Amniotic epithelial cell (primary cell): ENCODE measurements around the gene CREG1.

ENCODE experiments used
- DNase-seq: peaks from one replicate; pipeline ENCODE4 v3.0.0-alpha.2; 2010; ENCODE audit warnings: low read depth

Gene CREG1

DNA sequence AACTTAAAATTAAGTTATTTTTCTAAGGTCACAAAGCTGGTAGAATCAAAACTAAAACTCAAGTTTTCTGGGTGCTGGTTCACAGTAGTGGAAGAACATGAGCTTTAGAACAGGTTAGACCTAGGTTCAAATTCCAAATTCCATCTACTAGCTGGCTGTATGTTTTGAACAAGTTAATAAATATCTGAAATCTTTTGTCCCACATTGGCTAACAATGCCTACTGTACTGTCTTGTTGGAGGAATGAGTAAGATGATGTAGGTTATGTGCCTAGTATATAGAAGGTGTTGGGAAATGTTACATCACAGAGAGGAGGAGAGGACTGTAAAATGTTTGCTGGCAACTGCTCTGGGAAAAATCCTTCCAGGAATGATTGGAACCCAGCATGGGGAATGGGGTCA lies 21.2 kb downstream of the CREG1 start:
- peak; percentile 17 for DNase-seq

DNA sequence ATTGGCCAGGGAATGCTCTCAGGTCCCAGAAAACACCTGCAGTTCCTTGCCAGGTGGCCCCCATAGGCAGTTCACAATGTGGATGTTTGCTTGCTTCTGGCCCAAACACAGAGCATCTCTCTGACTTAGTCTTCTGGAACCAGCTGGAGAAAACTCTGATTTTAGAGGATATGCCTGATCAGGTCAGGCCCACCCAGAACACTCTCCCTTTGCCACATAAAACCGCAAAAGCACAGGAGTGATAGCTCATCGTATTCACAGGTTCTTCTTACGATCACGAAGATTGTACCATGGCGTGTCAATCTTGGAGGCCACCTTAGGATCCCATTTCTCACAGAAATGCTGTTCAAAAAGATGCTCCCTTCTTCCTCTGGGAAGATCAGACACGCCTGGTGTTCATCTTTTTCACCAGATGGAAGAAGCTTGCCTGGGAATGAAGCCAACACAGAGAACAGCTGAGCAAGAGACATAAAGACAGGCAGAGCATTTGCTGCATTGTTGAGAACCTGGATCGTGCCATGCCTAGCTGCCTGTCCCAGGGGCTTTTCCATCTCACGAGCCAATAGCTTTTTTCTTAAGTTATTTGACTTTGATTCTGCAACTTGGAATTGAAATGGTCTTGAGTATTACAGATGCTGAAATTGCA lies 23.6 kb downstream of the CREG1 start:
- peak; percentile 27 for DNase-seq

DNA sequence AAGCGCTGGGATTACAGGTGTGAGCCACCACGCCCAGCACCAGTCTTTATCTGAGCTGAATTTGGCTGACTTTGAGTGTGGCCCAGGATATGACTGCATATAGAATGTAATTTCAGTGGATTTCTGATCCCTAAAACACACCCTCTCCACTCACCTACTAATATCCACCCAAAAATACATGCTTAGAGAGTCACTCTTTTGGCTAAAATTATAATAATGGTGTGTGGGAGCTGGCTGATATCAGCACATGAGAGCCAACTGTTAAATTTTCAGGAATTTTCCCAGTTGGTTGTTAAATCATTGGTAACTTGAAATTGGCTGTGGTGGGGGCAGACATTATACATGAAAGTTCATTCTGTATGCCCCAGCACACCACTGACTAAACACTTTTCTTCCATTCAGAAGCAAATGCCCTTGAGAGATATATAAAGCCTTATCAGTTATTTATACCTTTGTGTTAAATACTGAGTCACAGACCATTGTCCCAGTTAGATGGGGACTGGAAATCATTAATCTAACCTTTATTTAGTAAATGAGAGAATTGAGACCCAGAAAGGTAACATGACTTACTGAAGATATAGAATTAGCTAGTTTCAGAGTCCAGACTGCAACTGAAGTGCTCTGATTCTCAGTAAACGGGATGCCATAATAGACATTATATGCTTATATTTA lies 25.4 kb downstream of the CREG1 start:
- no peak for DNase-seq

DNA sequence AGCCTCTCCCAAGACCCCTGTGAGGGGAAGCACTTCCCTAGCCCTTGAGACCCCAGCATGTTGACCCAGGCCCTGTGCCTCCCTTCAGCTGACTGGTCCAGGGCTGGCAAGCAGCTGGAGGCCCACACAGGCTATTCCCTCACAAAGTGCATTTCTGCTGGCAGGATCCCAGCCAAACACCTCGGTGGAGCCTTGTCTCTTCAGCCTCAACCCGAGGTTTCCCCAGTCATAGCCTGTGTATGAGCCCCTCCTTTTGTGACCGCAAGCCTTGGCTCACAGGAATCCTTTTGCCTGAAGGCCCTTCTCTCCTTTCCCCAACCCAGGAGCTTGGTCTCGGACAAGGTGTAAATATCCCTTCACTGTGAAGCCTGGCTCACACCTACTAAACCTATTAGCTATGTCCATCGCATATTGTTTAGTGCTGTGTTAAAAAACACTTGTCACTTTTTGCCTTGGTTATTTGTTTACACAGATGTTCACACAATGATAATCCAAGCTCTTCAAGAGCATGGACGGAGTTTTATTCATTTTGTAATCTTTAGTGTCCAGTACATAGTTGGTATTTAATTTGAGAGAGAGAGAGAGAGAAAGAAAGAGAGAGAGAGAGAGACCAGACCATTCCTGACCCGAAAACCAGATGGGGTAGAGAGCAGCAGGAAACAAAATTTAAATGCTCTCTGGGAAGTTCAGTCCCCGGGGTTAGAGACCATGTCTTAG lies 26.7 kb downstream of the CREG1 start:
- DNase-seq = no peak

DNA sequence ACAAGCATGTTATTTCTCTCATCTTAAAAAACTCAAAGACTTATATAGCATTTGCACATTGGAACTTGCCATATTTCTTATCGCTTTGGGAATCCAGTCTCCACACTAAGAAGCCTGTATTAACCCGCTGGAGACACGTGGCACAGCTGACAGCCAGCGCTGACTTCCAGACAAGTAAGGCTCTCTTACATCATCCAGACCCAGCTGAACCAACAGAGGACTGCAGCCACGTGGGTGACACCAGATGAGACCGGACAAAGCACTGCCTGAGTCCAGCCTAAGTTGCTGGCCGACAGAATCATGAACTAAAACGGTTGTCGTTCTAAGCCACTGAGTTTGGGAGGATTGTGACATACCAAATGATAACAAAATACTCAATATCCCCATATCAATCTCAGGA lies 28.9 kb downstream of the CREG1 start:
- no peak for DNase-seq

DNA sequence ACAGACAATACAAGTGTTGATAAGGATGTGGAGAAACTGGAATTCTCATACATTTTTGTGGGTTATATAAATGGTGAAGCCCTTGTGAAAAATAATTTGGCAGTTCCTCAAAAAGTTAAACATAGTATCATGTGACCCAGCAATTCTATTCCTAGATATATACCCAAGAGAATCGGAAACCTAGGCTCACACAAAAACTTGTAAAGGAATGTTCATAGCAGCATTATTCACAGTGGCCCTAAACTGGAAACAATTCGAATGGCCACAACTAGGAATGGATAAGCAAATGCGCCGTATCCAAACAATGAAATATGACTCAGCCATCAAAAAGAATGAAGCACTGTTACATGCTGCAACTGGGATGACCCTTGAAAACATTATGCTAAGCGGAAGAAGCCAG lies 31.3 kb downstream of the CREG1 start:
- peak; percentile 5 for DNase-seq

DNA sequence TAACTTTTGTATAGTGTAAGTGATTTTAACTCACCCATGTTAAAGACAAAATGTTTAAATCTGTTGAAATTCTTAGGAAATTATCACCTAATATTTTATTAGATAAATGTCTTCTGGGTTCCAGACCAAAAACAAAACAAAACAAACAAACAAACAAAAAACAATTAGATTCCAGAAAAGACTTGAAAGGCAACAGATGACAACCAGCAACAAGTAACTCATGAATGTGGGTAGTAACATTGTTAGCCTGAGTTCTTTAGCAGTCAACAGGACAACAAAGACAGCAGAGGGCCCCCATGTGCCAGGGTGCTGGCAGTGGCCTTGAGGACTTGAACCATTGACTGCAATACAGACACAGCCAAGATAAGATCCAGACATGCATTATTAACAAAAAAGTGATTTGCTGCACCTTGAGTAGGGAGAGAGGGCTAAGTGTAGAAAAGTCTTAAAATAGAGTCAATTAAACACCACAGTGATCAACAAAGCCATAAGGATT lies 32.8 kb downstream of the CREG1 start:
- no peak for DNase-seq

DNA sequence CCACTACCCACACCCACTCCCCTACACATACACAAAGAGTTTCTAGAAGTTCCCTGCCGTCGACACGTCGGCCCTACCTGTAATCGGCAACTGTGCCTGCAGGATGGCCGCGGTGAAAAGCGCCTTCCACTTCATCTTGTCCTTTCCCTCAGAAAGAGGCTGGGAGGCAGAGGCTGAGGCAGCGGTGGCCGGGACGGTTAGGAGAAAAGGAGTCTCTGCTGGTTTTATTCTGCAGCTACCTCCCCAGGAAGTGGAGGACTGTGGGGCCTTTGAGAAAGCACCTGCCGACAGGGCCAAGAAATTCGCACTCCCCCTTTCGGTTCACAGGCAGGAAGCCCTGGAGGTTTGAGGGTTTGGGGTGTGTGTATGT lies 35.2 kb downstream of the CREG1 start, which contains the start of gene CD247:
Gene CD247 (minus strand): TSS at position 199 of the 370 bp plus-strand sequence. CDS start 64 bp downstream, at position 135.
- DNase-seq = no peak

DNA sequence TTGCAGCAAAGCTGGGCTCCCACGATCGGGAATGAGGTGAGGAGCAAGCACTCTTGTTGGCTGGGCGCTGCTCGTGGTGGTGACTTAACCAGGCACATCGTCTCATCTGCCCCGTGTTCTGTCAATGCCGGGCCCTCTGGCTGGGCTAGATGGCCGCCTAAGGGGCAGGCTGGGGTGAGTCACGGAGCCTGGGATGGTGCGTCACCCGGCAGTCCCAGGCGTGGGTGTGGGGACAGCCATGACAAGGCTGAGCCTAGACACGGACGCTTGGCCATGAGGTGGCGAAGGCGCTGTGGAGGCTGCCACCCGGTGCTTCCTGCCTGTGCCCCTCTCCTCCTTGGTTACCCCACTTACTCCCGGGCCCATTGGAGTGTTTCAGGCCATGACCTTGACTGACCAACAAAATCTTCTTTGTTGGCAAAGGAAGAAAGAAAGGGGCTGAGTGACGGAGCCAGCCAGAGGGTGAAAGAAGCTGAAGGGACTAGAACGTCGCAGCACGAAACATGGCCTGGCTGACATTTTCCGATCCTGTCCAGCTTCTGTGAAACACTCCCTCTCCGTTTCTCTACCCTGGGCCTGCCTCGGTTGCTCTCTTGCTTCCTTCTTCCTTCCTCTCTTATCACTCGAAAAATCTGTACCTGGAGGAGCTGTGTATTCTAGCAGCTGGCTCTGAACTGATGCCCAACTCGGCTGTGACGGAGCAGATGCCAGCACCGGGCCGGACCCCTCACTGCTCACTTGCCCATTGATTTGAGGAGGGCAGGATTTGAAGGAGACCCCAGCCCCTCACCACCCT lies 35.8 kb downstream of the CREG1 start:
- no peak for DNase-seq

DNA sequence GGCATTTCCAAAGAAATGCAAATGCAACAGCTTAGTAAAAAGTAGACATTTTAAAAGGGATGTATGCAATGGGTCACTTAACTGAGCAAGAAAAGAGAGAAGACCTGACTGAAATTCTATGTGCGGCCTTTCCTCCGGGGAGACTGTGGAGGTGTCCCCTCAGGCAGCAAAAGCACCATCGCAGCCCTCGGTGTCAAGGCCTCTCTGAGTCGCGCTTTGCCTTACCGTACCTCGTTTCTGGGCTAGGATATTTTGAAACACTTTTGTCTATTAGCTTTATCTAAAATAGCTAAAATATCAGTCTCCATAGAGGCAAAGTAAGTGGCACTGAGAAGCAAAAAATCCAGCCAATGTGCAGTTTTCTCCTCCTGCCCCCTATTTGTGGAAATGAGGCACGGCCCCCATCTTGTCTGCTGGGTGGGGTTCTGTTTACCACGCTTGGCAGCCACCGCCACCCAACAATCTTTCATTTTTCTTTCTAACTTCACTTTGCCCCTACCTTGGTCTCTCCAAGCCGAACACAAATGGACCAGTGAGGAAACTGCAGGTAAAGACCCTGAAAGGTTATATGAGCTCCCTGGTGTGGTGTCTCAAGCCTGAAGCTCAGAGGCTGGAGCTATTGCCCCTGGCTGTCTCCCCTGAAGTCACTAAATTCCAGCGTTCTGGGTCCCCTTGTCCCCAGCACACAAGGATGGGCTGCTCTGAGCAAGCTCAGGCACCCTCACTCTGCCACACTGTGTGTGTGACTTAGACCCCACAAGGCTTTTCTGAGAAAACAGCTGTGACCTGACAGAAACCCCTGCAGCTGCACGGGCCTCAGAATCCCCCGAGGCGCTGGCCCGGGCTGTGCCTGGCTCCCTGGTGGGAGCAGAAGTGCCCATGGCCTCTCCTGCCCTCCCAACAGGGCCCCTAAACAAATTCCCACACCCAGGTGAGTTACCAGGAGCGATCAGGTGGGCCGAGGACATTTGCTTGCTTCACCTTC lies 36.9 kb downstream of the CREG1 start:
- no peak for DNase-seq

DNA sequence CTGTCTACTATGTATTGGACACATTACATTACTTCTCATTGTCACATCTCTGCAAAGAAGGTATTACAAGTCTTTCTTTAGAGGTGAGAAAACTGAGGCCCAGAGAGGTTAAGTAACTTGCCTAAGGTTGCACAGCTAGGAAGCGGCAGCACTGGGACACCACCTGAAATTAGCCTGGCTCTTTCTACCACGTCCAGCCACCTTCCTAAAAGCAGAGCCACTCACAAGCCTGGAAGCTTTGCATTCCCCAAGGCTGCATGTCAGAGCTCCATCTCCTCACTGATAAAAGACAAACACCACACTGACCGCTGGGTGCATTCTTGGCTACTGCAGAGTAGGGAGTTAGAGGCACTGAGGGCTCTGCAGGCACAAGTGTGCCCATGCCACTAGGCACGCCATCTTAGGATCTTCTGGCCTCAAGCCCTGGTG lies 37.7 kb downstream of the CREG1 start:
- DNase-seq = no peak

DNA sequence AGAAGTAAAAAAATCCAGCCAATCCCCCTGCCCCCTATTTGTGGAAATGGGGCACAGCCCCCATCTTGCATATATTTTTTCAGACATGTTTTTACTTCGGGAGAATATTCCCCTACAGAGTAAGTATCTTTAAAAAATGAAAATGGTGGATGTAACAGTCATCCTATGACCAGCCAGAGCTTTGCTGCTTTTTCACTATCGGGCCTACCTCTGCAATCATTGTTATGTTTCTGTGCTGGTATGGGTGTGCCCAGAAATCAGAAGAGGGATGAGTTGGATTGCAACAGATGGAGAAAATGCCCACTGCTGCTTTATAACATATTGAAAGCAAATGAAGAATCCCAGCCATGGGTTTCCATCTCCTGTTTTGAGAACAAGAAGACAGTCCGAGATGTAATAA lies 38.1 kb downstream of the CREG1 start:
- no peak for DNase-seq

DNA sequence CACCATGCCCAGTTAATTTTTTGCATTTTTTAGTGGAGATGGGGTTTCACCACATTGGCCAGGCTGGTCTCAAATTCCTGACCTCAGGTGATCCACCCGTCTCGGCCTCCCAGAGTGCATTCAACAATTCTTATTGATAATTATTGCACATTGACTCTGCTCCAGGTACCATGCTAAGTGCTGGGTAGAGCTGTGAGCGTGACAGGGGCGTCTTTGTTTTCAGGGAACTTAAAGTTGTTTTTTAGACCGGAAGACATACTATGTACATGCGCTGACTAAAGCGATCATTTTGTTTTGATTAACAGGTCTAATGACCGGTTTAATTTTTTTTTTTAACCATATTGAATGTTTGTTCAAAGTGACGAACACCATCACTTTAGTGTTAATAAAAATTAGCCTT lies 39.3 kb downstream of the CREG1 start:
- no peak for DNase-seq

DNA sequence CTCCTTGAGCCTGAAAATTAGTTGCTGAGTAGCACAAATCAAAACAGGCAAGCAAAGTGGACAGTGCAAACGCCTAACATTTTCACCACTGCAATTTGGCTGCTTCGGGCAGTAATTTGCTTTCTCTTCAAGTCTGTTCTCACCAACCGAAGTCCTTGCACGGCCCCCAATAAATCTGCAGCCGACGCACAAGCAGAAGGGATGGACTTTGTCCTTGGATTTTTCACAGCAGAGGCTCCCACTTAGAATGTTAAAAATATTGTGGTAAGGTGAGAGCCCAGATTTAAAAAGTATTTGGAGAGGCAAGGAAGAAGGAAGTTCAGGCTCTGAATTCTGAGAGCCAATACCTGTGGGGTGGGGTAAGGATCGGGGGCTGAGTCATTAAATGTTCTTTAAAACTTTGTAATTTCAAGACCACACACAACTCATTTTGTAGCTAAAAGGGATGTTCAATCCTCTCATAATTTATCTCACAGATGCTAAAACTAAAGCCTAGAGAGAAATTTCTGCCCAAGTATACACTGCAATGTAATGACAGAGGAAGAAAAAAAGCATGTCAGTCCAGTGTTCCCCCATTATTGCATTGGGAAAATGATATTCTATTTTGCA lies 41.4 kb downstream of the CREG1 start:
- no peak for DNase-seq

DNA sequence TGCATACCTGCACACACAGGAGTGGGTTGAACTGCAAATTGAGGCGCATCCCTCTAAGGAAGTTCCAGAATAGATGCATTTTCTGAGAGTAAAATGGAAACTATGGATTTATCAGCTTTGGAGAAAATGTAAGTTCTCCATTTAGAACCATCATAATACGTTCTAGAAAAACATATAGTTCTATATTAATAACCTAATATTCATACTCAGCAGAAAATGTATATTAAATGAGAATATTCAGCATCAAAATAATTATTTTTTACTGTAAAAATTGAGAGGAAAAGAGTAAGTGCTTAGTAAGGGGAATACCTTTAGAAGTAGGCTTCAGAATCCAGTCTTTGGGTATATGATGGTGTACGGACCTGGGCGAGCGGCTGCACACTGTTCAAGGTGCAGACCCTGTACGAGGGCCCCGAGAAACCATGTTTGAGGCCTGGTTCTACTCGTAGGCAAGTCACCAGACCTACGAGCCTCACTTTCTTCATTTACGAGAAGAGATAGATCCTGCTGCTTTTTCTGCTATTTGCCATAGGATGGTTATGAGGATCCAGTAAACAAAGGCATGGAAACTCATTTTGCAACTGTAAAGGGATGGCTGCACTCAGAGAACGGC lies 42.1 kb downstream of the CREG1 start:
- DNase-seq = no peak

DNA sequence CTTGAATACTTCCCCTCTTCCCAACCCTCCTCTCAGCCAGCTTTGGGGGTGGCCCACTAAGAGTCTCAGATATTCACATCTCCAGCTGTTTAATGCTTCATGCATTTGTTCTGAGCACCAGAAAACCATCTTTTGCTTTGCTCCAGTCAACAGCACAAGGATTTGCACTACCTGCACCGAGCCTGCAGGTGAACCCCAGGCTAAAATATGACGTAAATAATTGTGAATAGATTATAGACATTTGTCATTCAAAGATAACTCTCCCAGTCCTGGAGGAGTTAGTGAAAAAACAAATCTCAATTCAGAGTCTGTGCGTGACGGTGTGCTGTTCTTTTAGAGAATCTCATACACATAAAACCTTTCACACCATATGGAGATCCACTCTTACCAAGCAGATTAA lies 42.7 kb downstream of the CREG1 start:
- no peak for DNase-seq

DNA sequence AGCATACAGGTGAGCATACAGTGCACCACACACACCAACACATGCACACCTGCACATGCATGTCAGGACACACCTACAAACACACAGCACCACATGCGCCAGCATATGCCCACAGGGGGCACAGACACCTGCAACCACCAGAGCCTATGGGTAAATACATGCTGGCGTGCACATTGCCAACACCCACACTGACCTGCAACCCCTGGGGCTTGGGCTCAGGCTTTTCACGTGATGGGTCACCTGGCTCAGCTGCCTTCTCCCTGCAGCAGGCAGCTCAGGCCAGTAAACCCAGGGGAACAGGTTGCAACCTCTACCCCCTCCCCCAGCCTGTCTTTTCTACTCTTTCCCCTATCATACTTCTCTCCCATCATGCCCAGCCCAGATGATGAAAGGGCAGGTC lies 43.3 kb downstream of the CREG1 start:
- DNase-seq = no peak

DNA sequence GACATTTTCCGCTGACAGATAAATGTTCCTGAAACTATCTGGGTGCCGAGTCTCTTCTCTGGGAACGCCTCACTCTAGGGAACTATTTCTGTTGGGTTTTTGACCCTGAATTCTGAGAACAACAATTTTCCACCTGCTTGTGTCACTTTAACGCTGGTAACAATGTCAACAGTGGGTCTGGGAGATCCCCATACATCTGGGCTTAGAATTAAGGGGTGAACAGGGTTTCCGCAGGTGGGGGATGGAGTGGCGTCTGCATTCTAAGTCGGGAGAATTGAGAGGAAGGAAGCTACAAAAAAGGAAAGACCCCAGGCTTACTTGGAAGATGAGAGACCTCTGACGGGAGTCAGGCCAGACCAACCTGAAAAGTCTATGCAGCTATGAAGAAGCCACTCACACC lies 44.0 kb downstream of the CREG1 start:
- no peak for DNase-seq

DNA sequence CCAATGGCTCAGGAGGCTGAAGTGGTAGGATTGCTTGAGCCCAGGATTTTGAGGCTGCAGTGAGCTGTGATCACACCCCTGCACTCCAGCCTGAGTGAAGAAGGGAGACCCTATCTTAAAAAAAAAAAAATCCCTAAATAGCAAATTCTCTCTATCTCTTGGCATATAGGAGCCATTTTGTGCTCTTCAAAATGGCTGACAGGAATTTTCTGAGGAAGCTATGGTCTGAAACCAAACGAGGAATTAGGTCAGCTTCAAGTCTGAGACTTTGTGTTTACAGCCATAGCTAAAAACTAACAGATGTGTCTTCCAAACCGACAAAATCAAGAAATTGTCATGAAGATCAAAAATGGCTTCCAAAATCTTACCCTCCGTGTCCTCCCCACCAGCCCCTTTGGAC lies 45.8 kb downstream of the CREG1 start:
- no peak for DNase-seq

DNA sequence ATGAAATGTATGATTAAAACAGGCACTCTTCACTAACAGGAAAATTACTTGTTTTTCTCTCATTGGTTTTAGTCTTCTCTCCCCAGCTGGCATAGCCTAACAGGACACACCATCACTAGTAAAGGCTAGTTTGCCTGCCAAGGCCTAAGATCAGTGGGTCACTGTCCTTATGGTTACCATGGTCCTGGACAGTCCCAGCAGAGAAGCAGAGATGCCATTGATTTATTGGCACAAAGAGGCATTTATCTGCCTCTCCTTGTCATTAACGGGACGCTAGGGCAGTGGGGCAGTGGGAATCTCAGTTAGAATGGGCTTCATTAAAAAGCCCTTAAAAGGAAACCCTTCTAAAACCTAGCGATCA lies 49.1 kb downstream of the CREG1 start:
- DNase-seq = no peak
